Measurements from ENCODE around the gene MPP2. TPM values are rescaled to one million over a fixed set of nuclear protein-coding genes. Genes with fewer than 3 reads are reported as not detected.

Gene MPP2
- polyA plus RNA-seq, 4 donors = 0.27 to 1.8 (median 1.1) TPM; not detected in 1

DNA sequence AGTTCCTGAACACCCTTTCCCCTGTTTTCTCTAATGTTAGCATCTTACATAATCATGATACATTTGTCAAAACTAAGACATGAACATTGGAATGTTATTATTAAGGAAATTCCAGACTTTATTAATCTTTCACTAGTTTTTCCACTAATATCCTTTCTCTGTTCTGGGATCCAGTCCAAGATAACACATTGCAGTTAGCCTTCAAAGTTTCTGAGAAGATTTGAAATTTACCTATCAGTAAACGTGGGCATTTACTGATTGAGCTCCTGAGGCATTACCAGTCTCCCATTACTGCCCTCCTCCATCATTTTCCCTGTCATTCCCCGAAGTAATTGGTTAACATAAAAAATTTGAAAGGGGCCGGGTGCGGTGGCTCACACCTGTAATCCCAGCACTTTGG lies 66.1 kb downstream of the MPP2 start:
- DNase-seq (no peak), FAIRE-seq (no peak)
- Histone ChIP-seq H3K27me3 (ENCODE audit: control insufficient read depth in 3 of 3, insufficient read depth in 3 of 3, low read length in 3 of 3) (no peaks in the 10 kb centered on the region), H3K36me3 (ENCODE audit: control insufficient read depth in 3 of 3, insufficient read depth in 2 of 3, low read depth in 1 of 3, low read length in 3 of 3) (no peaks in the 10 kb centered on the region), H3K9me3 (ENCODE audit: control insufficient read depth in 2 of 2, insufficient read depth in 1 of 2, low read depth in 1 of 2, low read length in 1 of 2) (no peaks in the 10 kb centered on the region), H3K4me3 (ENCODE audit: low read depth in 1 of 3, low read length in 3 of 3) (no peak overlapping the region), H3K4me1 (ENCODE audit: control insufficient read depth in 3 of 3, insufficient read depth in 2 of 3, low read depth in 1 of 3, low read length in 2 of 3) (peaks cover 0 to 4% (median 0%) of the 10 kb centered on the region in 3 donors), H3K27ac (ENCODE audit: low read depth in 1 of 3, low read length in 2 of 3) (no peak overlapping the region)
- 62 to 64% (median 62%) methylated on average over 4 of the region's 4 CpGs for WGBS, 3 donors

DNA sequence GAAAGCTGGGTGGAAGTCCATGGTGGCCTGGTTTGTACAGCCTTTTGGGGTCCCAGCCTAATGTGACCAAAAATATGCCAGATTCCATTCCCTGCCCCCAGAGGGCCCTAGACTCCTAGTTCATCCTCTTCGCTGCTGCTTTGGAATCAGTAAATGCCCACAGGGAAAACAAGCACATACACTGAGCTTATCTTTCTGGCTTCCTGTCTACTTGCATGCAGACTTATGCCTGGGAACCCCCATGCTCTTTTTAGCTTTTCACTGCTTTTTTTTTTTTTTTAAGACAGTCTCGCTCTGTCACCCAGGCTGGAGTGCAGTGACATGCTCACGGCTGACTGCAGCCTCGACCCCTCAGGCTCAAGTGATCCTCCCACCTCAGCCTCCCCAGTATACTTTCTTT lies 66.5 kb downstream of the MPP2 start:
- FAIRE-seq (no peak), DNase-seq (no peak)
- 66 to 81% (median 78%) methylated on average over 4 of the region's 4 CpGs for WGBS, 3 donors
- Histone ChIP-seq H3K9me3 (ENCODE audit: control insufficient read depth in 2 of 2, insufficient read depth in 1 of 2, low read depth in 1 of 2, low read length in 1 of 2) (no peaks in the 10 kb centered on the region), H3K27ac (ENCODE audit: low read depth in 1 of 3, low read length in 2 of 3) (no peak overlapping the region), H3K4me3 (ENCODE audit: low read depth in 1 of 3, low read length in 3 of 3) (no peak overlapping the region), H3K36me3 (ENCODE audit: control insufficient read depth in 3 of 3, insufficient read depth in 2 of 3, low read depth in 1 of 3, low read length in 3 of 3) (no peaks in the 10 kb centered on the region), H3K27me3 (ENCODE audit: control insufficient read depth in 3 of 3, insufficient read depth in 3 of 3, low read length in 3 of 3) (no peaks in the 10 kb centered on the region), H3K4me1 (ENCODE audit: control insufficient read depth in 3 of 3, insufficient read depth in 2 of 3, low read depth in 1 of 3, low read length in 2 of 3) (peaks cover 0 to 4% (median 0%) of the 10 kb centered on the region in 3 donors)

DNA sequence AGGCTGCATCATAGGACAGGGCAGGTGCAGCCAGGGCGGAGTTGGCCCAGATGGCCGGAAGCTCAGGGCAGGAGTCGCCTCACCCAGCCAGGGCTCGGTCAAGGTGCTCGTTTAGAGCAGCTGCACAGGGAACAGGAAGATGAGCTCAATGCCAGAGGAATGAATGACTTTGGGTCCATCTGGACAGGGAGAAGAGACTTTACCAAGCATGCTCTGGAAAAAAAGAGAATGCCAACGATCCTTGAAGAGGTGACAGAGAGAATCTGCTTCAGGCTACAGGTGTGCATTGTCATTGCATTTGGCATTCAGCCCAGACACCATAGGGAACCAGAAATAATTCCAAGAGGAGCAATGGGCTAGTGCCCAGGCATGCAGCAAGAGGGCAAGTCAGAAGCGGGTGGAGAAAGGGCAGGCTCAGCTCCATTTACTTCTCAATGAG lies 67.6 kb downstream of the MPP2 start:
- H3K4me1 ChIP-seq (ENCODE audit: control insufficient read depth in 3 of 3, insufficient read depth in 2 of 3, low read depth in 1 of 3, low read length in 2 of 3) = peaks cover 0 to 4% (median 0%) of the 10 kb centered on the region in 3 donors
- no peaks in the 10 kb centered on the region for H3K9me3 ChIP-seq (ENCODE audit: control insufficient read depth in 2 of 2, insufficient read depth in 1 of 2, low read depth in 1 of 2, low read length in 1 of 2)
- H3K4me3 ChIP-seq (ENCODE audit: low read depth in 1 of 3, low read length in 3 of 3) = no peak overlapping the region
- peak; percentile 46 to 90 for DNase-seq
- H3K27ac ChIP-seq (ENCODE audit: low read depth in 1 of 3, low read length in 2 of 3) = peak overlapping the region in 1 of 3 donors; percentile 76
- FAIRE-seq = no peak
- no peaks in the 10 kb centered on the region for H3K27me3 ChIP-seq (ENCODE audit: control insufficient read depth in 3 of 3, insufficient read depth in 3 of 3, low read length in 3 of 3)
- no peaks in the 10 kb centered on the region for H3K36me3 ChIP-seq (ENCODE audit: control insufficient read depth in 3 of 3, insufficient read depth in 2 of 3, low read depth in 1 of 3, low read length in 3 of 3)
- 12 to 39% (median 13%) methylated on average over 7 of the region's 7 CpGs for WGBS, 3 donors

DNA sequence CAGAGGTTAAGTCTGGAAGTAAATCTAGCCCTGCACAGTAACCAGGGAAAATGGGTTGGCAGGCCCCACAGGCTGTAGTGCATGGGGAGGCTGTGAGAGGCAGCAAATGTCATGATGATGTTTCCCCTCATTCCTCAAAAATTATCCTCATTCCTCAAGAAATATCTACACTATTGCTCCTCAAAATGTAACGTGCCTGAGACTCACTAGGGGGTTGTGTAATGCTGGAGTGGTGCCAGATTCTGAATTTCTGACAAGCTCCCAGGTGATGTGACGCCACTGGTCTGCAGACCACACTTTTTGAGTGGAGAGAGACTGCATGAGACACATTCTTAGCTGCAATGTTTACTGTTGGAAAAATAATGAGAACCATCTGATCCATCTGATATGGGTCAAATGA lies 73.2 kb downstream of the MPP2 start:
- Histone ChIP-seq H3K27me3 (ENCODE audit: control insufficient read depth in 3 of 3, insufficient read depth in 3 of 3, low read length in 3 of 3) (peaks cover 0 to 19% (median 0%) of the 10 kb centered on the region in 3 donors), H3K4me3 (ENCODE audit: low read depth in 1 of 3, low read length in 3 of 3) (no peak overlapping the region), H3K4me1 (ENCODE audit: control insufficient read depth in 3 of 3, insufficient read depth in 2 of 3, low read depth in 1 of 3, low read length in 2 of 3) (peaks cover 0 to 11% (median 3%) of the 10 kb centered on the region in 3 donors), H3K9me3 (ENCODE audit: control insufficient read depth in 2 of 2, insufficient read depth in 1 of 2, low read depth in 1 of 2, low read length in 1 of 2) (no peaks in the 10 kb centered on the region), H3K27ac (ENCODE audit: low read depth in 1 of 3, low read length in 2 of 3) (no peak overlapping the region), H3K36me3 (ENCODE audit: control insufficient read depth in 3 of 3, insufficient read depth in 2 of 3, low read depth in 1 of 3, low read length in 3 of 3) (peaks cover 0 to 5% (median 0%) of the 10 kb centered on the region in 3 donors)
- no peak for FAIRE-seq
- no peak for DNase-seq
- WGBS, 3 donors = 54 to 64% (median 61%) methylated on average over 2 of the region's 2 CpGs

DNA sequence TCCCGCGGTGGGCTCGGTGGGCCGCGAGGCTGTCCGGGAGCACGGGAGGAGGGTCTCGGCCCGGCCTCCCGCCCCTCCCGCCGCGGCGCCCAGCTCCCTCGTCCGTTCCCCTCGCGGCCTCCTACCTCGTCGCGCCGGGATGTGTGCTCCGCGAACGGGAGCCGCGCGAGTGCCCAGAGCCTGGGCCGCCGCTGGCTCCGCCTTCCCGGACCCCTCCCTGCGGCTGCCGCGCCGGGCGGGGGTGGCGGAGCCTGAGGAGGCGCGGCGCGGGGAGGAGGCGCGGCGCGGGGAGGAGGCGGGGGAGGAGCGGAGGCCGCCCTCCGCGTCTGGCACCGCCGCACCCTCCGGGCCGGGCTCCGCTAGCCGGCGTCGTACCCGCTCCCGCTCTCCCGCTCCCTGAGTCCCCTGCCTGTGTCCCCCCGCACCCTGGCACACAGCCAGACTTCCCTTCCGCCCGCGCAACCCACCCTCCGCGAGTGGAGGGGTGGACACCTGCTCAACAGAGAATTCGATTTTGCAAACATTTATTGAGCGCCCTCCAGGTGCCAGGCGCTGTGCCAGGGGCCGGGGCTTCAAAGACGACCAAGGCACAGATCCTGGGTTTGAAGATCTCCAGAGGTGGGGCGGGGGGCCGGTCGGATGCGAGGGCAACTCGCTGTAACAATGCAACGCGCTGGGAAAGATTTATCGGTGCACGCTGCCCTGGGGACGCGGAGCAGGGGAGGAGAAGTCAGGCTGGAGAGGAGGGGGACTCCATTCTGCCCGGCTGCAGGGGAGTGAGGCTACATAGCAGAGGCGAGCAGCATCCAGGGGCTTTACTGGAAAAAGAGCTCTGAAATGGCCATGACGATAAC lies 74.1 kb downstream of the MPP2 start, which contains the start of gene MPP3:
MPP3 (minus strand) TSS at position 171 of the 854 bp plus-strand sequence. CDS start 1,240 bp downstream, outside the sequence.
- Histone ChIP-seq H3K27ac (ENCODE audit: low read depth in 1 of 3, low read length in 2 of 3) (no peak within 1 kb of the TSS), H3K36me3 (ENCODE audit: control insufficient read depth in 3 of 3, insufficient read depth in 2 of 3, low read depth in 1 of 3, low read length in 3 of 3) (peaks cover 0 to 5% (median 0%) of the 10 kb centered on the region in 3 donors), H3K4me1 (ENCODE audit: control insufficient read depth in 3 of 3, insufficient read depth in 2 of 3, low read depth in 1 of 3, low read length in 2 of 3) (peaks cover 0 to 11% (median 3%) of the 10 kb centered on the region in 3 donors), H3K27me3 (ENCODE audit: control insufficient read depth in 3 of 3, insufficient read depth in 3 of 3, low read length in 3 of 3) (peaks cover 0 to 19% (median 0%) of the 10 kb centered on the region in 3 donors), H3K4me3 (ENCODE audit: low read depth in 1 of 3, low read length in 3 of 3) (peak within 1 kb of the TSS; percentile 30 to 55 (median 55)), H3K9me3 (ENCODE audit: control insufficient read depth in 2 of 2, insufficient read depth in 1 of 2, low read depth in 1 of 2, low read length in 1 of 2) (no peaks in the 10 kb centered on the region)
- DNase-seq (peak; percentile 84 to 89), FAIRE-seq (no peak)
- 0 to 6% (median 1%) methylated on average over 37 to 87 of the region's 87 CpGs for whole genome bisulfite sequencing, 3 donors

DNA sequence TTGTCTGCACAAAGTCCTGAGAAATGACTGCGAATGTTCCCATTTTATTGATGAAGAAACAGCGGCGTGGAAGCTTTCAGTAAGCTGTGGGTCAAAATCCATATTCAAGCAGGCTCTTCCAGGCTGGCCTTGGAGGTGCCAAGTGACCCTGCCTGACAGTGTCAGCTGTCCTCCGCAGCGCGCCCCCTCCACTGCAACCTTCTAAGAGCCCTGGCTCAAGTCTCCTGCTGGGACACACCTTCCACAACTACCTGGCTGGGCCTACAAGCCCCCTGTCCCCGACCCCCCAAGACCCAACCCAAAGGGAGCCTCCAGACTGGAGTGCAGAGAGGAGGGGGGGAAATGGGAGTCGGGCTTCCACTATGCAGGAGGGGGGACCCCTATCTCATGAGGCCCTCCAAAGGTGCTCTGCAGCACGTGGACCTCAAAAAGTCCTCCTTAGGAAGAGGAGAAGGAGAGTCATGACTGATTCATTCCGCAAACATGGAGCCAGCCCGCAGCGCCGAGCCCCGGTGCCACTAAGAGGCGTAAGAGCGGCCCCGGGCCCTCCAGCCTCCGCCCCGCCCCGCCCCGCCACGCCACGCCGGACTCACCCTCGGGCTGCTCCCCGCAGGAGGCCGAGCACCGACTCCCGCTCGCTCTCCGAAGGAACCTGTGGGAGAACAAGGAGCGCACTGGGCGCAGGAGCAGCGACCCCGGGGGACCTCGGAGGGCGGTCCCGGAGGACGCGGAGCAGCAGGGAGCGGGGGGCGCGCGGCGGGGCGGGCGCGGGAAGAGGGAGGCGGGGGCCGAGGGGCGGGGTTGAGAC lies 75.0 kb downstream of the MPP2 start:
- FAIRE-seq = no peak
- WGBS, 3 donors = 10 to 16% (median 11%) methylated on average over 28 to 51 of the region's 51 CpGs
- Histone ChIP-seq H3K4me3 (ENCODE audit: low read depth in 1 of 3, low read length in 3 of 3) (peak overlapping the region; percentile 30 to 55 (median 43)), H3K4me1 (ENCODE audit: control insufficient read depth in 3 of 3, insufficient read depth in 2 of 3, low read depth in 1 of 3, low read length in 2 of 3) (peaks cover 0 to 11% (median 3%) of the 10 kb centered on the region in 3 donors), H3K9me3 (ENCODE audit: control insufficient read depth in 2 of 2, insufficient read depth in 1 of 2, low read depth in 1 of 2, low read length in 1 of 2) (no peaks in the 10 kb centered on the region), H3K27me3 (ENCODE audit: control insufficient read depth in 3 of 3, insufficient read depth in 3 of 3, low read length in 3 of 3) (peaks cover 0 to 19% (median 0%) of the 10 kb centered on the region in 3 donors), H3K27ac (ENCODE audit: low read depth in 1 of 3, low read length in 2 of 3) (no peak overlapping the region), H3K36me3 (ENCODE audit: control insufficient read depth in 3 of 3, insufficient read depth in 2 of 3, low read depth in 1 of 3, low read length in 3 of 3) (peaks cover 0 to 5% (median 0%) of the 10 kb centered on the region in 3 donors)
- DNase-seq = peak; percentile 43 to 64

DNA sequence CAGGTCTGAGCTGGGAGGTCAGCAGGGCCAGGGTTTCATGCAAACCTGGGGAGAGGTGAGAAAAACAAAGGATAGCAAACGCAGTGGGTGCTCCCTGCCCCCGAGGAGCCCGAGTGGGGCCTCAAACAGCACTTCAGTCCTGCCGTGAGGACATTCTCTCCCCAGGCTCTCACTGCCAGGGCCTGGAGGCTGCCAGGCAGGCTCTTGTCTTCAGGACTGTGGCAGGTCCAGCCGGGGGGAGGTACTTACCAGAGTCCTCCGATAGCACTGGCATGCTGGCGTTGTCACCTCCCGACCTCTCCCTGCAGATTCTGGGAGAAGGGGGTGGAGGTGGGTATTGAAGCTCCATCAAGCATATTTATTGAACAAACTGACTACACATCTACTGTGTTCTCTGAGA lies 75.7 kb downstream of the MPP2 start:
- Histone ChIP-seq H3K27me3 (ENCODE audit: control insufficient read depth in 3 of 3, insufficient read depth in 3 of 3, low read length in 3 of 3) (peaks cover 0 to 19% (median 0%) of the 10 kb centered on the region in 3 donors), H3K27ac (ENCODE audit: low read depth in 1 of 3, low read length in 2 of 3) (no peak overlapping the region), H3K4me3 (ENCODE audit: low read depth in 1 of 3, low read length in 3 of 3) (no peak overlapping the region), H3K9me3 (ENCODE audit: control insufficient read depth in 2 of 2, insufficient read depth in 1 of 2, low read depth in 1 of 2, low read length in 1 of 2) (no peaks in the 10 kb centered on the region), H3K36me3 (ENCODE audit: control insufficient read depth in 3 of 3, insufficient read depth in 2 of 3, low read depth in 1 of 3, low read length in 3 of 3) (peaks cover 0 to 5% (median 0%) of the 10 kb centered on the region in 3 donors), H3K4me1 (ENCODE audit: control insufficient read depth in 3 of 3, insufficient read depth in 2 of 3, low read depth in 1 of 3, low read length in 2 of 3) (peaks cover 0 to 11% (median 3%) of the 10 kb centered on the region in 3 donors)
- WGBS, 3 donors = 87 to 90% (median 88%) methylated on average over 8 of the region's 8 CpGs
- DNase-seq = no peak
- FAIRE-seq = no peak

DNA sequence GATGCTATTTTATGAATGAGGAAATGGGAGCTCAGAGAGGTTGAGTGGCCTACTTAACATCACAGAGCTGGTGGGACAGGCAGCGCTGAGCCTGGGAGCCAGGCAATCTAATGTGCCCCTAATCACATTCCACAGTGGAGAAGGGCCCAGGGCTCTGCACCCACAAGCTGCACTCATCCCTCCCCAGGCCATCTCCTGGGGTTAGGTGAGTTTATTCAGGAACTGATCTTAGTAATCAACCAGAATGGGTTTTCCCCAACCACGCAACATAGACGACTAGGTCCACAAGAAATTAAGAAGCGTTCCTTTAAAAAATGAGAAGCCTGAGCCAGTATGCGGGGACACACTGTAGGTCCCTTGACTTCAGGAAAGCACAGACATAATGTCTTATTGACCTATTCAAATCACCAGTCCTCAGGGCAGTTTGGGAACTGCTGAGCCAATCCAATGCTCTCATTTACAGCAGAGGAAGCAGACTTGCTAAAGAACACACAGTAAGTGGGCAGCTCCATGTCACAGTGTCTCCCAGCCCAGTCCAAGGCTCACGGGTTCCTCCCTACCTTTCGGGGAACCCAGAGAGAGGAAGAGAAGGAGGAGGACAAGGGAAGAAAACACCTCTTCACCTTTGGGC lies 76.7 kb downstream of the MPP2 start:
- H3K4me1 ChIP-seq (ENCODE audit: control insufficient read depth in 3 of 3, insufficient read depth in 2 of 3, low read depth in 1 of 3, low read length in 2 of 3) = peaks cover 0 to 11% (median 3%) of the 10 kb centered on the region in 3 donors
- H3K27me3 ChIP-seq (ENCODE audit: control insufficient read depth in 3 of 3, insufficient read depth in 3 of 3, low read length in 3 of 3) = peaks cover 0 to 19% (median 0%) of the 10 kb centered on the region in 3 donors
- peaks cover 0 to 7% (median 0%) of the 10 kb centered on the region in 3 donors for H3K36me3 ChIP-seq (ENCODE audit: control insufficient read depth in 3 of 3, insufficient read depth in 2 of 3, low read depth in 1 of 3, low read length in 3 of 3)
- H3K27ac ChIP-seq (ENCODE audit: low read depth in 1 of 3, low read length in 2 of 3) = no peak overlapping the region
- no peak overlapping the region for H3K4me3 ChIP-seq (ENCODE audit: low read depth in 1 of 3, low read length in 3 of 3)
- WGBS, 3 donors = 82 to 92% (median 84%) methylated on average over 7 of the region's 7 CpGs
- no peak for FAIRE-seq
- no peaks in the 10 kb centered on the region for H3K9me3 ChIP-seq (ENCODE audit: control insufficient read depth in 2 of 2, insufficient read depth in 1 of 2, low read depth in 1 of 2, low read length in 1 of 2)
- no peak for DNase-seq
